Calu3 (cell line): ENCODE measurements around the gene GUCA2A. TPM values are rescaled to one million over a fixed set of nuclear protein-coding genes. Genes with fewer than 3 reads are reported as not detected.

Source experiments
- BruUV-seq: library from RNA; stranded (reverse); fragments of 400-500 nt; replicated peaks from 2 replicates; lab custom pipeline; 2021; lab: Mats Ljungman, UMichigan
- CTCF ChIA-PET: fragments of 300-600 bp; sonication (Branson Sonifier 250); formaldehyde crosslinking; loops from one replicate; lab custom pipeline; 2022; ENCODE audit warnings: antibody characterized with exemption; lab: Charles Lee
- DNase-seq: peaks from one replicate; pipeline ENCODE4 v3.0.0; 2022
- H3K27ac Mint-ChIP-seq: one replicate; pipeline ENCODE4 v1.8.0; 2022; ENCODE audit warnings: mixed read lengths; ENCODE audit not compliant: unreplicated experiment
- H3K27me3 Mint-ChIP-seq: one replicate; pipeline ENCODE4 v1.8.0; 2022; ENCODE audit warnings: mixed read lengths; ENCODE audit not compliant: unreplicated experiment
- H3K36me3 Mint-ChIP-seq: one replicate; pipeline ENCODE4 v1.8.0; 2022; ENCODE audit warnings: mild to moderate bottlenecking, moderate library complexity, mixed read lengths; ENCODE audit not compliant: insufficient read depth, unreplicated experiment
- H3K4me1 Mint-ChIP-seq: one replicate; pipeline ENCODE4 v1.8.0; 2022; ENCODE audit warnings: mild to moderate bottlenecking, low read depth, mixed read lengths; ENCODE audit not compliant: unreplicated experiment
- H3K4me3 Mint-ChIP-seq: one replicate; pipeline ENCODE4 v1.8.0; 2022; ENCODE audit warnings: mild to moderate bottlenecking, low read depth, moderate library complexity, mixed read lengths; ENCODE audit not compliant: unreplicated experiment
- H3K9me3 Mint-ChIP-seq: one replicate; pipeline ENCODE4 v1.8.0; 2022; ENCODE audit warnings: low read depth, mixed read lengths; ENCODE audit not compliant: unreplicated experiment
- intact Hi-C: fragments of 100-400 bp; cut with micrococcal nuclease; formaldehyde crosslinking; loops from one replicate; pipeline ENCODE4 v1.10.0; 2022; ENCODE audit not compliant: unreplicated experiment
- total RNA-seq: library from RNA; stranded (reverse); gene quantifications from 2 replicates; pipeline ENCODE4 v1.2.3, GENCODE V29; 2022
- TF ChIP-seq, protein P1 (sequence below): fragments of 200-600 bp; IDR thresholded peaks from one replicate; pipeline ENCODE4 v1.8.0; 2022; ENCODE audit warnings: antibody characterized with exemption; ENCODE audit not compliant: unreplicated experiment

GUCA2A gene
- total RNA-seq, 1 experiment from 2014 or later = not detected

DNA sequence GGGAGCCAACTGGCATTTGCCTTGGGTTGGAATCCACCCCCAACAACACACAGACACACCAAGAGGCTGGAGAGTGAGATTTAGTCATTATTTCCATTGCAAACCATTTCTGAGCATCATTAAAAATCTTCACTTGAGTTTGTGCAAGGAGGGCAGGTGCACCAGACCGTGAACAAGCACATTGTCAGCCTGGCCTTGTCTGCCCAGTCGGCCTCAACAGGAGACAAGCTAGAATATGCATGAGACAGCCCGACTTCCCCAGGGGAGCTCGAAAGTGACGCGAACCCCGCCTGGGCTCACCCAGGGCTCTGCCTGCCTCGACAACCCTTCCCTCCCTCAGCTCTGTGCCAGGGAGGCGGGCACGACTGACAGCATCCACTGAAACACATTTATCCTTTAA is 26.8 kb downstream of the GUCA2A start:
- no peak for DNase-seq
- H3K4me3 Mint-ChIP-seq = no peak overlapping the region
- CTCF ChIA-PET = interaction anchor here (0.6 kb wide), 1 partner anchor 366 kb away, joined by 5 read pairs; no protein-coding TSS in a partner anchor
- BruUV-seq = no TSS peak
- peaks cover 57% of the 10 kb centered on the region for H3K27me3 Mint-ChIP-seq
- intact Hi-C loops = no loop called here
- no peak overlapping the region for H3K27ac Mint-ChIP-seq
- no peaks in the 10 kb centered on the region for H3K36me3 Mint-ChIP-seq
- H3K9me3 Mint-ChIP-seq = no peaks in the 10 kb centered on the region
- no peaks in the 10 kb centered on the region for H3K4me1 Mint-ChIP-seq
- TF ChIP-seq, protein P1, sequence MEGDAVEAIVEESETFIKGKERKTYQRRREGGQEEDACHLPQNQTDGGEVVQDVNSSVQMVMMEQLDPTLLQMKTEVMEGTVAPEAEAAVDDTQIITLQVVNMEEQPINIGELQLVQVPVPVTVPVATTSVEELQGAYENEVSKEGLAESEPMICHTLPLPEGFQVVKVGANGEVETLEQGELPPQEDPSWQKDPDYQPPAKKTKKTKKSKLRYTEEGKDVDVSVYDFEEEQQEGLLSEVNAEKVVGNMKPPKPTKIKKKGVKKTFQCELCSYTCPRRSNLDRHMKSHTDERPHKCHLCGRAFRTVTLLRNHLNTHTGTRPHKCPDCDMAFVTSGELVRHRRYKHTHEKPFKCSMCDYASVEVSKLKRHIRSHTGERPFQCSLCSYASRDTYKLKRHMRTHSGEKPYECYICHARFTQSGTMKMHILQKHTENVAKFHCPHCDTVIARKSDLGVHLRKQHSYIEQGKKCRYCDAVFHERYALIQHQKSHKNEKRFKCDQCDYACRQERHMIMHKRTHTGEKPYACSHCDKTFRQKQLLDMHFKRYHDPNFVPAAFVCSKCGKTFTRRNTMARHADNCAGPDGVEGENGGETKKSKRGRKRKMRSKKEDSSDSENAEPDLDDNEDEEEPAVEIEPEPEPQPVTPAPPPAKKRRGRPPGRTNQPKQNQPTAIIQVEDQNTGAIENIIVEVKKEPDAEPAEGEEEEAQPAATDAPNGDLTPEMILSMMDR = no peak

DNA sequence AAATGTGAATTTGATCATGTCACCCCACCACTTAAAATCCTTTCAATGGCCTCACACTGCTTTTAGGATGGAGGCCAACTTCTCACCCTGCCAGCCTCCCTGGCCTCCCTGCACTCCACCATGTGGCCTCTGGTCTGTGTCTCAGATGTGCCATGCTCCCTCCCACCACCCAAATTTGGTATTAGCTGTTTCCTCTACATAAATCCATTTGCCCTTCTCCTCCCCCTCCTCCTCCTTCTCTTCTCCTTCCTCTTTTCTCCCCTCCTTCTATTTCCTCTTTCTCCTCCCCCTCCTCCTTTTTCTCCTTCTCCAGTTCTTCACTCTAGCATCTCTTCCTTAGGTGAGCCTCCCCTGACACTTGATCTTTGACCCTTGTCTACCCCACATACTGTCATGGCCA is 28.1 kb downstream of the GUCA2A start:
- CTCF ChIA-PET = no interaction called here
- intact Hi-C loops = no loop called here
- no peak for DNase-seq
- BruUV-seq = no TSS peak
- Mint-ChIP-seq H3K9me3 (no peaks in the 10 kb centered on the region), H3K27ac (no peak overlapping the region), H3K4me1 (no peaks in the 10 kb centered on the region), H3K27me3 (peaks cover 45% of the 10 kb centered on the region), H3K36me3 (no peaks in the 10 kb centered on the region), H3K4me3 (no peak overlapping the region)
- TF ChIP-seq, protein P1 = no peak

DNA sequence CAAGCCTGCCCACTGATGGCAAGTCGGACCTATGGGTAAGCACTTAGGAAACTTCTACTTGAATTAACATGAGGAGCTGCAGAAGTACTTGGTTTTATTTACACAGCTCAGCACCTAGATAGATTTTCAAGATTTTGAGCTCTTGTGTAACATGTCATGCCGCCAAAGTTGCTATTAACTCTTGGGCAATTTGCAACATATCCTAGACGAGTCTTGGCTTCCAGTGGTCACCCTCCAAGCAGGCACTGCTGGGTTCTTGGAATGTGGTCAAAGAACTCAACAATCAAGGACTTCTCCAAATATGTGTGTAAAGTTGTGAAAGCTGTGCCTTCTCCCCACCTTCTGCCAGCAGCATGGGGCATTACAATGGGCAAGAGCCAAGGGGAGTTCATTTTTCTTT is 29.1 kb downstream of the GUCA2A start:
- no peaks in the 10 kb centered on the region for H3K4me1 Mint-ChIP-seq
- H3K36me3 Mint-ChIP-seq = no peaks in the 10 kb centered on the region
- TF ChIP-seq, protein P1 = no peak
- no TSS peak for BruUV-seq
- H3K9me3 Mint-ChIP-seq = no peaks in the 10 kb centered on the region
- DNase-seq = no peak
- H3K27ac Mint-ChIP-seq = no peak overlapping the region
- no peak overlapping the region for H3K4me3 Mint-ChIP-seq
- peaks cover 46% of the 10 kb centered on the region for H3K27me3 Mint-ChIP-seq
- CTCF ChIA-PET = no interaction called here
- intact Hi-C loops = no loop called here

DNA sequence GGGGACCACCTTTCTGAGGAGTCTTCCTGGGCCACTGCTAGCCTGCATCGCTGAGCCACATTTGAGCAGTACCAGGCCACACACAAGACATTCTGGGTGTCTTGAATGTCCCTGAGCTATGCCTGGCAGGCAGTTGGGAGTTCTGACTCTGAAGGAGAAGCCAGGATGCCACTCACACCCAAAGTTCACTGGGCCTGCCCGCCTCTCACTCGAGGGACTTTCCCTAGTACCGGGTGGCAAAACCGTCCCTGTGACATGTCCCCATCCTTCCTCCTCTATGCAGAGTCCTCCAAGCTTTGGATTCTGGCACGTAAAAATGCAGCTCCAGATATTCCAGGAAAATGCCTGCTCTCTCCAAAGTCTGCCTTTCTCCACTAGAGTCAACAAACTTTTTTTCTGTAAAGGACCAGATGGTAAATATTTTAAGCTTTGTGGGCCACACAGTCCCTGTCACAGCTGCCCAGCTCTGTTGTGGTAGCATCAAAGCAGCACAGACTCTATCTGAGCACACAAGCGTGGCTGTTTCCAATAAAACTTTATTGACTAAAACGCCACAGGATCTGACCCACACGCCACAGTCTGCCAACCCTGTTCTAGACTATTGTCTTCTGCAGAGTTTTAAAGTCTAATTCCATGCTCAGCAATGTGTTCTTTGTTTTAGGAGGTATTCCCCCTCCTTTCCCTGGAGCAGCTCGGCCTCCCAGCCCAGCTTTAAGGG is 30.6 kb downstream of the GUCA2A start:
- Mint-ChIP-seq H3K4me1 (no peaks in the 10 kb centered on the region), H3K27ac (no peak overlapping the region), H3K27me3 (peaks cover 61% of the 10 kb centered on the region), H3K4me3 (no peak overlapping the region), H3K9me3 (no peaks in the 10 kb centered on the region), H3K36me3 (no peaks in the 10 kb centered on the region)
- intact Hi-C loops = no loop called here
- TF ChIP-seq, protein P1 = no peak
- no TSS peak for BruUV-seq
- CTCF ChIA-PET = no interaction called here
- DNase-seq = no peak
